Measurements from ENCODE around the gene SMARCD1.

Gene SMARCD1

DNA sequence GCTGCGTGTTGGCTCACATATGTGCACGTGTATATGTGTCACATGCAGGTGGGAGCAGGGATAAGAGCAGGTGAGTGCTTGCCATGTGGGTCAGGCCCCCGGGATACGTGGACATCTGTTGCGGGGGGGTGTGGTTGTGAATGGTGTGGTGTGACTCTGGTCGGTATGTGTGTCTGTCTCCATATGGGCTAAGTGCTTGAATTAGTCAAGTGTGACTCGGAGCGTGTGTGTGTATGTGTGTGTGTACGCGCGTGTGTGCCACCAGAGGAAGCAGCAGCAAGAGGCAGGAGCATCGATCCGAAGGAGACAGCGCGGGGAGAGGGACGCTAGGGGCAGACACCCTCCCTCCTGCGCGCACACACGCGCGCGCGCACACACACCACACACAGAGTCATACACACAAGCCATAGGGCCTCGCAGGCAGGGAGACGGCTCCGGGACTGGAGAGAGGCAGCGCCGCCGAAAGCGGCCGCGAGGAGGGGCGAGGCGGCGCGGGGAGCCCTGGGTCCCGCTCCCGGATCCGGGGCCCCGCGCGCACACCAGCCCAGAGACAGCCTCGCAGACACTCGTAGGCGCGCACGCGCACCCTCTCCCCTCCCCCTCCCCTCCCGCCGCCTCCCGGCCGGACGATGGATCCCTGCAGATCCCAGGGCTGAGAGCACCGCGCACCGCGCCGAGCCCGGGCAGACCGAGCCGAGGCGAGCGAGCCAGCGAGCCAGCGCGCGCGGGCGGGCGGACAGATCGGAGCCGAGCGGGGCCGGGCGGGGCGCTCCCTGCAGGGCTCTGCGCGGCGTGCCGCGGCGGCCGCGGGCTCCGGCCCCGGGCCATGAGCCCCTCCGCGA, 27.9 kb upstream of the SMARCD1 start, which contains the start of gene ASIC1:
Gene ASIC1 (plus strand): TSS at position 597 of the 842 bp plus-strand sequence. CDS start 1,171 bp downstream, outside the sequence.
- DNase-seq: peak in 12 of 14 donors; percentile 32 to 84 (median 56)

DNA sequence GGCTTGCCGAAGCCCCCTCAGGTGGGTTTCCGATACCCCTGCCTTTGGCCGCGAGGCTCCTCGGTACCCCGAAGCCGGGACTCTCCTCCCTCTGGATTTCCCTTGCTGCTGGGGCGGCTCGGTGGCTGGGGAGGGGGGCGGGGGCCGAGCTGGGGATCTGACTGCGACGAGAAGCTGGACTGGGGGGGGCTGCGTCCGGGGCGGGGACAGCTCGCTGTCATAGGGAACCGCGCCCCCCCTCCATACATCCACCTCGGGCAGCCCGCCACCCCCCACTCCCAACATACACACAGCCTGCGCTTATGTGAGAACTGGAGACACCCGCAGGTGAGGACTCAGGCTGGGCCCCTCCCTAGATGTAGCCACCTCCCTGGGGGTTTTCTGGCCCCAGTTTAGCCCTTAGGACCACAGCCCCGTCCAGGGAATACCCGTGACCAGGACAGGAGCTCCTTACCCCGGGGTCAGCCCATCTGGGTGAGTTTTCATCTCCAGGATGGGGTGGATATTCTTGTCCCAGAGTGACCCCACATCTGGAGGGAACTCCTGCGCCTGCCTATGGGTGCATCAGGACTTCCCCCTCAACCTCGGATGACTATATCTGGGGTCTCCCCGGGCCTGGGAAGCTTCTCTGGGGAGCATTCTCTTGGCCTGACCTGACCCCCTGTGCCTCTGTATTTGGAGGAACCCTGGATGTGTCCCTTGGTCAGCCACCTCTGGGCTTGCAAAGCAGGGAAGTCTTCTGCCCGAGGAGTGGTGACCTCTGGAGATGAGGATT, 27.1 kb upstream of the SMARCD1 start:
- peak in 2 of 14 donors; percentile 30 to 48 for DNase-seq

DNA sequence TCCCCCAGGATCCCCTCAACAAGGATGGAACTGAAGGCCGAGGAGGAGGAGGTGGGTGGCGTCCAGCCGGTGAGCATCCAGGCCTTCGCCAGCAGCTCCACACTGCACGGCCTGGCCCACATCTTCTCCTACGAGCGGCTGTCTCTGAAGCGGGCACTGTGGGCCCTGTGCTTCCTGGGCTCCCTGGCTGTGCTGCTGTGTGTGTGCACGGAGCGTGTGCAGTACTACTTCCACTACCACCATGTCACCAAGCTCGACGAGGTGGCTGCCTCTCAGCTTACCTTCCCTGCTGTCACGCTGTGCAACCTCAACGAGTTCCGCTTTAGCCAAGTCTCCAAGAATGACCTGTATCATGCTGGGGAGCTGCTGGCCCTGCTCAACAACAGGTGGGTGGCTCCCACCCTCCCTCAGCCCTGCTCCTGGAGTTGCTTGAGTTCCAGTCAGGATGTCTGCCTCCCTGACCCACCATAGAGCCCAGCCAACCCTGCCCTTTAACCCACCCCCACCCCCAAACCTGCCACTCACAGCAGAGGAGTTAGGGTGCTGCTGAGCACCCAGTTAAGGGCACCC, 26.3 kb upstream of the SMARCD1 start:
- peak in 1 of 14 donors; percentile 17 for DNase-seq

DNA sequence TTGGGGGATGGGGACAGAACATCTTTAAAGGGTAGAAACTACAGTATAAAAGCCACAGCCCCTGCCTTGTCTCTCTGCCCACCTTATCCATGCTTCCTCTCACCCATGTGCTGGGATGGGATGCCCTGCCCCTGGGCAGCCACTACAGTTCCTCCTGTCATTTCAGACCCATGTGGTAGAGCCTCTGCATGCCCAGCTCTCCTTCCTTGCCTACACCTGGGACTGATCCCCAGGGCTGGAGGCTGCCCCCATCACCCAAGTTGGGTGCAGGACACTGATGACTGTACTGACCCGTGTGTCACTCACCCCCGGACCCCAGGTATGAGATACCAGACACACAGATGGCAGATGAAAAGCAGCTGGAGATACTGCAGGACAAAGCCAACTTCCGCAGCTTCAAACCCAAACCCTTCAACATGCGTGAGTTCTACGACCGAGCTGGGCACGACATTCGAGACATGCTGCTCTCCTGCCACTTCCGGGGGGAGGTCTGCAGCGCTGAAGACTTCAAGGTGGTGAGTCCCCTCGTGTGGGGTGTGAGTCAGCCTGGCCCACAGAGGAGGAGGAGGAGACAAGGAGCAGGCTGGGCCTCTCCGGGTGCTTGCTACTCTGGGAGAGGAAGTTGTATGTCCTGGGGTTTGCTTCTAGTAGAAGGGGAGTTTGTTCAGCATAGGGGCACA, 25.6 kb upstream of the SMARCD1 start:
- no peak for DNase-seq

DNA sequence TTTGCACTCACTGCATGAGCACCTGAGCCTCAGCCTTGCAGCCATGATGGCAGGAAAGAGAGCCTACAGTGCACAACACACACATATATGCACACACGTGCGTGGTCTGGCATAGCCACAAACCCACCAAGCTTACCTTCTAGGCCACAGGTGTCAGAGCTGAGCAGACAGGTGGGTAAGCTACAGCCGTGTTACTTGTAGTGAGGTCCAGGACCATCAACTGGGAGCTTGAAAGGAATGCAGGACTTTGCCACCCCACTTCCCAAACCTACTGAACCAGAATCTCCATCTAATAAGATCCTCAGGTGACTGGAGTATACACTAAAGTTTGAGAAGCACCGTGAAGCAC, 25.0 kb upstream of the SMARCD1 start:
- DNase-seq: no peak

DNA sequence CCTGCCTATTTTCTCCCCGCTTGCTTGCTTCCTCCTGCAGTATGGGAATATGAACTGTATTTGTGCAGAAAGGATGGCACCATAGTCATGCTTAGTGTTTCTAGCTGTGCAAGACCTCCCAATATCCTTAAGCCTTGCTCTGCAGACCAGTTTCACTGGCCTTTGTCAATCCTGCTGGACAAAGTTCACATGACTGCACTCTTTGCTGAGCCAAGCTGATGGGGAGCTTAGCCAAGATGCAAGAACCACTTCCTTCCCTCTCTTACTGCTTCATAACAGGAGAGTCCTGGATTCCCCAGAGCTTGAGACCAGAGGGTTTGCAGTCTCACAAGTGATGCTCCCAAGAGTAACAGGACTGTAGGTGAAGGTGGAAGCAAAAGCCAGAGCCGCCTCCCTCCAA, 24.0 kb upstream of the SMARCD1 start:
- no peak for DNase-seq

DNA sequence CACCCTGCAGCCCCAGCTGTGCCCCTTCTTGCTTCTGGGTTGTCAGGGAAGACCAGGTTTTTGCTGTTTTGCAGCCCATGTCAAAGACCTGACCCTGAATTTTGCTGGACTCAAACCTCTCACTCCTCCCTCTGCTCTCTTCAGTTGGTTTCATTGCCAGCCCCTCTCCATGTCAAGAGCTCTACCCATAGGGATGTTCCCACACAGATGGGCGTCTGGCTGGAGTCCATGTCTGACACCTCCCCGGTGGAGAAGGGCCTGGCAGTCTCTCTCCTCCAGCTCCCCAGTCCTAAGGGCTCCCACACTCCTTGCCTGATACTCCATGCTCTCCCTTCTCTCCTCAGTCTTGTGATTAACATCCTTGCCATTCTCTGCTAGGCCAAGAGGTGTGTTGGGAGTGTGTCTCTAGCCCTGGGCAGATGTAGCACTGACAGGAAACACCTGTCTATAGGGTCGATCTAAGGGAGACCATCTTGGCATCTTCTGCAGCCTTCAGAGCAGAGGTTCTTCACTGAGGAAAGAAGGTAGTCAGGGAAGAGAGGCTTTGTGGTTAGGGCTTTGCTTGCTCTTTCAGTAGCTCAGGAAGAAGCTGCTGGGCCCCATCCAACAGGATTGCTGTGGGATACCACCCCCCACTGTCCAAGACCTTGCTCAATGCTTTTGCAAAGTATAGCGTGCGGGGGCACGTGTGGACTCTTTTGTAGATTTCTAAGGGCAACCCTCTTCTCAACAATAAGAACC, 23.0 kb upstream of the SMARCD1 start:
- DNase-seq: no peak

DNA sequence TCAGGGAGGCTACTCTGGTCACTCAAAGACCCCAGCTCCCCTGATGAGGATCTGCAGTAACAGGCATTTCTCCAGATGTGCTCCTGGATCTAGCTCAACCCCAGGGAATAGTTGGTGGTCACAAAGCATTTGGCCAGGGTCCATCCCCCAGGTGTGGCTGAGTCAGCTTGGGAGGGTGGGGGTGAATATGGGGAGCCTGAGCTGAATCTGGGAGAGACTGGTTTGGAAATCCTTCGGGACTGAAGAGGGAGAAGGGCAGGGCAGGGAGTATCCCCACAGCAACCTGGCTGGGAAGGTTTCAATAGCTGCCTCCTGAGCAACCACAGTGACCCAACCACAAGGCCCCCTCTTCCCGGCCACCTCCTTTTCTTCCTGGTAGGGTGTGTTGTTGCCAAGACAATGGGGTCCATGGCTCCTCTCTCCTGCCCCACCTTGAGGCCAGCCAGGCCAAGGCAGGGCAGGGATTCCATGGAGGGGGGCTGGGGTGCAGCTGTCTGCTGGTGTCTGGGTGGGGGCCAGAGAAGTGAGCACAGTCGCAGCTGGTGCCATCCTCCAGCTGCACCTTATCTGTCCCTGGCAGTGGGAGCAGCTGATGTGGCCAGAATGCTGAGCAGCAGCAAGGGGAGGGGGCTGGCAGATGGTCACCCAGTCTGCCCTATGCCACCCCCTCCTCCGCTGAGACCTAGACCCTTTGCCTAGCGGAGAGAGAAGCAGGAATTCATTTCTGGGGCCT, 22.2 kb upstream of the SMARCD1 start:
- DNase-seq: peak in 2 of 14 donors; percentile 16 to 23

DNA sequence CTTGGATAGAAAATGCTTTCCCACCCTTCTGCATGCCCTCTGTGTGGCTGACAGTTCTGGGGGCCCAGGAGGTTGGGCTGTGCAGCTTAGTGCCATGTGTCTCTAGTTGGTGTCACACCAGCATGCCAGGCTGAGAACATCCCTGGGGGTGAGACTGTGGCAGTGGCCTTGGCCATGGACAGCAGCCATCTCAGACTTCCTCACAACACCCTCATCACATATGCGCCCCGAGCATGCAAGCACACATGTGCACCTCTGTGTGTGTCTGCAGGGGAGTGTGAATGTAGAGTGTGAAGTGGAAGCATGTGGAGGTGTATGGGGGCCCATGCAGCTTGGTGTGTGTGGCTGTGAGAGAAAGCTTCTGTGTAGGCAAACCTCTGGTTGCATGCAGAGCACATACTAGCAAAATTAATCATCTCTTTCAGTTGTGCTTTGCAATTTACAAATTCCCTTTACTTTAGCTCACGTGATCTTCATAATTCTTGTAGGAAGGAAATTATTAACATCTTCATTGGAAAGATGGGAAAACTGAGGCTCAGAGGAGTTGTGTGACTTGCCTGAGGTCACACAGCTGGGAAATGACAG, 19.3 kb upstream of the SMARCD1 start:
- DNase-seq: no peak

DNA sequence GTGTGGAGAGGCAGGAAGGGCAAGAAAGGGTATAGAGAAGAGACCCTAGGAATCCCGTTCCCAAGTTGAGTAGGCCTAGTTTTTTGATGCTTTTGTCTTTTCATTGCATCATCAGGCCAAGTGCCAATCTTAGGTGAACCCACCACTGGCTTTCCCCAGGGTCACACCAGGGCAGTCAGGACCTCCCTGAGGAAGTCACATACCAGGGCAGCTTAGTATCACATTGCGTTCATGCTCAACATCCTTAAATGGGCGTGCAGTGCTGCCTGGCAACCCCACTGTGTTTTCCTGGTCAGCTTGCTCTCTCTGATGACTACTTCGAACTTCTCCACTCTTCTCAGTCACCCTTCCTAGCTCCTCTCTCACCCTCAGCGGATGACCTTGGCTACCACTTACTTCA, 18.7 kb upstream of the SMARCD1 start:
- DNase-seq: no peak

DNA sequence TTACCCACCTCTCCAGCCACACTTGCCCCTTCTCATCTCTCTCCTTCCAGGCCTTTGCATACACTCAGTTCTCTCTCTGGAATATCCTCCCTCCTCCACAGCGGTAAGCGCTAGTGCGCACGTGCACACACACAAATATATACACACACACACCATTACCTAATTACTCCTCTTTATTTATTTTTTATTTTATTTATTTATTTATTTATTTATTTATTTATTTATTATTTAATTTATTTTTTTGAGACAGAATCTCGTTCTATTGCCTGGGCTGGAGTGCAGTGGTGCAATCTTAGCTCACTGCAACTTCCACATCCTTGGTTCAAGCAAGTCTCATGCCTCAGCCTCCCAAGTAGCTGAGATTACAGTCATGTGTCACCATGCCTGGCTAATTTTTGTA, 16.1 kb upstream of the SMARCD1 start:
- DNase-seq: no peak

DNA sequence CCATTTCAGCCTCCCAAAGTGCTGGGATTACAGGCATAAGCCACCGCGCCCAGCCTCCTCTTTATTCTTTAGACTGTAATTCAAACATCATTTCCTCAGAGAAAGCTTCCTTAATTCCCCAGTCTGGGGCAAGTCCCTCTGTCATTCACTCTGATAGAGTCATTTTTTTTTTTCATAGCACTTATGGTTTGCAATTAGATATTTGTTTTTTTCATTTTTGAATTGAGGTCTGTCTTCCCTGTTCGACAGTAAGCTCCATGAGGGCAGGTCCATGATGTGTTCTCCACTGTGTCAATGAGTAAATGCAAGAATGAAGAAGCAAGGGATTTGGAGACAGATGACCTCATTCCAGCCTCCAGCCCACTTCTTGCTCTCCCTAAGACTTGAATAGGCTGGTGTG, 15.6 kb upstream of the SMARCD1 start:
- no peak for DNase-seq

DNA sequence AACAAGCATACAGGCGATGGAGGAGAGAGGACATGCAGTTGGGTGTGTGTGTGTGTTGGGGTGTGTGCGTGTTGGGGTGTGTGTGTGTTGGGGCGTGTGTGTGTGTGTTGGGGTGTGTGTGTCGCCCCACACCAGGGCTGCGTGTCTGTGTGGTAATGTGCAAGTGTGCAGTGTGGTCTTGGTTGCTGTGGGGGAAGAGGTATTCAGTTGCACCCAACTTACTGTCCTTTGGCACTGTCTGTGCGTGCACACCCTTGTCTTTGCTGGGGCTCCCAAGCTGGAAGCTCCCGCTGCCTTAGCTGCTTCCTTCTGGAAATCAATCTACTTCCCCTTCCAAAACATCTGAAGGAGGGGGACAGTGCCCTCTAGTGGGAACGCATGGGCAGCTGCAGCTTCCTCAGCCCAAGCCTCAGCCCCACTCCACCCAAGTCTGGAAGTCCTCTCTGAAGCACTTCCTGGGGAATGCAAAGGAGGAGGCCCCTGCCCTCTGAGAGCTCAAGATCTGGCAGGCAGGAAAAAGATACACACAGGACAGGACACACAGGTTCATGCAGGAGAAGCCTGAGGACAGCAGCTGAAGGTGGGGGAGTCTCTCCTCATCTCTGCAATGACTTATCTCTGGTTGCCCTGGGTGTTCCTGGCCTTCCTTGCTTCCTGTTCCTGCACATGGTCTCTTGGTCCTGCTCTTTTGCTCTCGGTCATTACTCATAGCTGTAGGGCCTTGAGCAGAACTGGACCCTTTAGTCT, 14.7 kb upstream of the SMARCD1 start:
- DNase-seq: peak in 12 of 14 donors; percentile 33 to 79 (median 62)

DNA sequence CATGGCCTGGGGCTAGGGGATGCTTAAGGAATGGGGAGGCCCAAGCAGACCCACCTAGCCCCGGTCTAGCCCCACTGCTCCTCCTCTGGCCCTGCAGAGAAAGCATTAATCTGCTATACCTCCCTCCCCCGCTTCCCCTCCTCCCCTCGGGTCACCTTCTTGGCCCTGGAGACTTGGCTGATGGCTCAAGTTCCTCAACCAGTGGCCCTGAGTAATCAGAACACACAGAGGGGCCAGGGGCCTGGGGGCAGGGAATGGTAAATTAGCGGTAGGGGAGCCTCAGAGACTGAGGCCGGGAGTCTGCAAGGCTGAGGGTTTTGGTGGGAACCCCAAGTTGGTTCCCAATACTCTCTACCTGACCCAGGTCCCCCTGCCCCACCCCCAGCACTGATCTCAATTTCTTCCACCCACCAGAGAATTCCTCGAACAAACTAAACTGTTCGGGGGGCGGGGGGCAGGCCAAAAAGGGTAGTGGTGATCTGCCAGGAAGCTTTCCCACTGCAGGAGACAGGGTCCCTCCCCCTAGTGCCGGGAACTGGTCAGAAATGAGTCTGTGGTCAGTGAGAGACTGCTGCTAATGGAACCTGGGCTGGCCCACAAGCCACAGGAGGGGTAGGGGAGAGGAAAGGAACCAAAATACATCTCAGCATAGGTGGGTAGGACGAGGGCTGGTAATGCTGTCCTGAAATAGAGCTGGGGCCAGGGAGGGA, 12.8 kb upstream of the SMARCD1 start:
- DNase-seq: no peak

DNA sequence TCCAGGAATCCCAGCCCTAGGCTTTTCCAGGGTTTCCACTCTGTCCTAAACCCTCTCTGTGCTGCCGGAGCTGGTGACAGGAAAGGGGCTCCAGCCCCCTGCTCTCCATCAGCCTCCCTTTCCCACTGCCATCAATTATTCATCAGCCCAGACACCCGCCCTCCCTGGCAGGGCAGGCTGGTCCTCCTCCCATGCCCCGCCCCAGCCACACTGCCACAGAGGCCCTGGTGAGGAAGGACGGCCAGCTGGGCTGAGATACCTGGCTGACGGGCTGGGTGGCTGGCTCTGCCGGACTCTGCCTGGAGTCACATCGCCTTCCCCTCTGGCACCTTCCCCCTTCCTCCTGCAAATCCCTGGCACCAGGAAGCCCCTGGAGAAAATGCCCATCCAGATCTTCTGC, 11.9 kb upstream of the SMARCD1 start:
- no peak for DNase-seq

DNA sequence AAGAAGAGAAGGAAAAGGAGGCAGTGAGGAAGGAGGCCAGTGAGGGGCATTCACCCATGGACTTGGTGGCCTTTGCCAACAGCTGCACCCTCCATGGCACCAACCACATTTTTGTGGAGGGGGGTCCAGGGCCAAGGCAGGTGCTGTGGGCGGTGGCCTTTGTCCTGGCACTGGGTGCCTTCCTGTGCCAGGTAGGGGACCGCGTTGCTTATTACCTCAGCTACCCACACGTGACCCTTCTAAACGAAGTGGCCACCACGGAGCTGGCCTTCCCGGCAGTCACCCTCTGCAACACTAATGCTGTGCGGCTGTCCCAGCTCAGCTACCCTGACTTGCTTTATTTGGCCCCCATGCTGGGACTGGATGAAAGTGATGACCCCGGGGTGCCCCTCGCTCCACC, 11.4 kb upstream of the SMARCD1 start:
- DNase-seq: no peak

DNA sequence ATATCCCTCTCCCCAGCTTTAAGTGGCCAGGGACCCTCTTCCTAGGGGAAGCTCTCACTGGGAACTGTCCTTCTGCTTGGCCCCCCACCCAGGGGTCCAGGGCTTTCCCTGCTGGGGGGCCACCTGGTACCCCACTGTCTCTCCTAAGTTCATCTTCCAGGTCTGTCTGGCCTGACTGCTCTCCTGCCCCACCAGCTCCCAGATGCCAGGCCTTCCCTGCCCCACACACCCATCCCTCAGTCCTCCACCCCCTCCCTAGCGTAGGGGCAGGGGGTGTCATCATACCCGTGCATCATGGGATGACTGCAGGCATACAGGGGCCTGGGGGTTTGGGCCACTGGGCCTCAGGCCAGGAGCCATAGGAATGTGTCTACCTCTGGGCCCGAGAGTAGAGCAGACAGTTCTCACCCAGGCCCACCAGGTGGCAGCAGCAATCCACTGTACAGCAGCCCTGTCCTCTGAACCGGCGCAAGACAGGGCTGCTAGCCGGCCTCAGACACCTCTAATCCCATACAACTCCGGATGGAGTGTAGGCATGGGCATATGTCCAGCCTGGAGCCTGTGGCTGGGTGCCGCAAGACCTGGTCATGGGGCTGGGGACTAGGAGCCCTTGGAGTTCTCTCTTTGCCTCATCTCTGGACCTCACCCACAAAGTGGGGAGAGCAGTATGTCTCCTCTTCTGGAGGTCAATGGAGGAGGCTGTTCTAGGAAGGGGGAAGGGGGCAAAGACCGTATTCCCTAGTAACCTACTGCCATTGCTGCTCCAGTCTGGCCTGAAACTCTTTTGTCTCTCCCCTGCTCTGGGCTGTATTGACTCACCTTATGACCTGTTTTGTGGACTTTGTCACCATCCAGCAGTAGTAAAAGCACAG, 10.0 kb upstream of the SMARCD1 start:
- peak in 12 of 14 donors; percentile 31 to 80 (median 64) for DNase-seq

DNA sequence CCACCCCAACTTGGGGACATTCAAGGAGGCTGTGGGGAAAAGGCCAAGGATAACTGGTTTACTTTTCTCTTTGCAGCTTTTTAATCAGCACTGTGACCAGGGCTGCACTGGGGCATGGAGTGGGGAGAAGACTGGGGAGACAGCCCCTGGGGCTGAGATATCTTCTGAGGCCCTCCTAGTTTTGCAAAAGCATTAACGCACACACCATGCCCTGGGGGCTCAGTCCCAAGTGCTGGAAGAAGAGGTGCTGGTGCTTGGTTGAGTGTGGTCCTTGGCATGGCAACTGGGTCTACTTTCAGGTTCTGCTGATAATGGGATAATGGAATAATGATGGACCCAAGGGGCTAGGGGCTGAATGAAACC, 9.4 kb upstream of the SMARCD1 start:
- no peak for DNase-seq

DNA sequence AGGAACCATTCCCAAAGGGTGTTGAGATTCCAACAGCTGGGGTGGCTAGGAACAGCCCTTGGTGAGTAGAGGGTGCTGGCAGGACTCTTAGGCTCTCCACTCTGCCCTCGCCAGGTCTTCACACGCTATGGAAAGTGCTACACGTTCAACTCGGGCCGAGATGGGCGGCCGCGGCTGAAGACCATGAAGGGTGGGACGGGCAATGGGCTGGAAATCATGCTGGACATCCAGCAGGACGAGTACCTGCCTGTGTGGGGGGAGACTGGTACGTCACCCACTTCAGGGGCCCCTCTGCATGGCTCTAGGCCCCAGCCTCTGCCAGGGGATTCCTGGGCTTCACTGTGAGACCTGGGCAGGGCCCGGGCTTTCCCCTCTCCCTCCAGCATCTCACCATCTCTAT, 8.0 kb upstream of the SMARCD1 start:
- no peak for DNase-seq
